SU-DHL-6 (cell line): ENCODE results near the gene RGS3.

ENCODE experiments used
- CTCF ChIP-seq: fragments of 200-600 bp; sonication (generic); IDR thresholded peaks from one replicate; pipeline ENCODE4 v1.5.1; 2017; ENCODE audit warnings: antibody characterized with exemption, mild to moderate bottlenecking, low read length, moderate library complexity; ENCODE audit not compliant: insufficient read depth, poor library complexity, severe bottlenecking
- EZH2phosphoT487 ChIP-seq: fragments of 200-600 bp; sonication (generic), shearing (Covaris generic); conservative IDR thresholded peaks from 2 replicates; pipeline ENCODE4 v1.6.1; 2018; ENCODE audit warnings: mild to moderate bottlenecking, antibody characterized with exemption, low read length, moderate library complexity, mixed read lengths

- TF ChIP-seq EZH2phosphoT487 (no peak), CTCF (no peak)
Observed at GRCh38 chr9:113623851-113624485, 160.4 kb downstream of the RGS3 start.
